ENCODE data around the gene HTR1D. TPM values are rescaled to one million over a fixed set of nuclear protein-coding genes. Genes with fewer than 3 reads are reported as not detected.

Gene HTR1D
- total RNA-seq, 1 donor from 2014 or later: not detected

DNA sequence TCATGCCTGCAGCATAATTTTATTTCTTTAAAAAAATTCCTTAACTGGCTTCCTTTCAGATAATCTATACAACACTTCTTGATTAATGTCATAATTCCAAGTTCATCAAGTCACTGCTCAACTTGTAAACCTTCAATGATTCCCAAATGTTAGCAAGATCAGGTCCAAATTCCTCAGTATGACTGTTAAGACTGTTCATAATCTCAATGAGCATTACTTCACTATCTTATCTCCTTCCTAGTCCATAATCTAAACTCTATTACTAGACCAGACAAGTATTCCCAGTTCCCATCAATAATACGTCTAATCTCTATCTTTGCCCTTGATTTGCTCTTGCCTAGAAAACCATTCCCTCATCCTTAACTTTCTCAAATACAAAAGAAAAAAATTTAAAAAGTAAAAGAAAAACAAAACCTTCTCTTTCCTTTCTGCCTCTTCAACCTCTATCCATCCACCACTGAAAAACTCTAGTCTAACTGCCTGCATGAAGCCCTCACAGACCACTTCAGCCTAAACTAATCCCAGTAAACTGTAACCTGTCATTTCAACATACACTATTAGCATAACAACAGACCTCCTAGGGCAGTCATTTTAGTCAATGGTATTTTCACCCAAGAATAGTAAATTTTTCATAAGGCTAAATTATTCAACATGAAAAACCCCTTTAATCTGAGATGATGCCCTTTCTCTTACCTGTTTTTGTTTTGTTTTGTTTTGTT is 64.2 kb downstream of the HTR1D start:
- H3K27ac Mint-ChIP-seq: no peak overlapping the region
- intact Hi-C loops (cut with micrococcal nuclease): no loop called here
- no peaks in the 10 kb centered on the region for H3K27me3 Mint-ChIP-seq (ENCODE audit: insufficient read depth)
- H3K36me3 Mint-ChIP-seq (ENCODE audit: low read depth): peaks cover 5% of the 10 kb centered on the region
- H3K4me3 Mint-ChIP-seq: no peak overlapping the region
- no peaks in the 10 kb centered on the region for H3K9me3 Mint-ChIP-seq
- peaks cover 24% of the 10 kb centered on the region for H3K4me1 Mint-ChIP-seq (ENCODE audit: low read depth)
- DNase-seq (ENCODE audit: low spot score): no peak

GRCh38 chr1:23150742-23151141 is 66.6 kb downstream of the HTR1D start:
- Mint-ChIP-seq H3K4me3 (no peak overlapping the region), H3K4me1 (ENCODE audit: low read depth) (peaks cover 30% of the 10 kb centered on the region), H3K9me3 (no peaks in the 10 kb centered on the region), H3K27me3 (ENCODE audit: insufficient read depth) (no peaks in the 10 kb centered on the region), H3K36me3 (ENCODE audit: low read depth) (peaks cover 6% of the 10 kb centered on the region), H3K27ac (no peak overlapping the region)
- intact Hi-C loops (cut with micrococcal nuclease): no loop called here
- no peak for DNase-seq (ENCODE audit: low spot score)

DNA sequence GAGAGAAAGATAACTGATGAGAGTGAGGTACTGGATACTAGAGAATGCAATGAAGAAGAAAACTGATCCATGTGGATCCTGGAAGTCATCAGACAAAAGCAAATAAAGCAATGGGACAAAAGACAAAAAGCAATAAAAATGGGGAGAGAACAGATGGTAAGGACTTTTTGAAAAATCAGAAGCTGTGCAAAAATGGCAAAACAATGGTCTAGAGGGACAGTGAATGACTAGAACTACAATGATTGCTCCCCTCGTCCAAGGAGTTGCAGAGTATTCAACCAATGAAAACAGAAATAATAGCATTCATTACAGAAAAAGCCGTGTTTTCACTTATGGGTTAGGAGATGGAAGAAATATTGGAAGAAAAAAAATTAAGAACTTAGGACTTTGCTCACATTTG is 67.2 kb downstream of the HTR1D start:
- H3K9me3 Mint-ChIP-seq: no peaks in the 10 kb centered on the region
- H3K36me3 Mint-ChIP-seq (ENCODE audit: low read depth): peaks cover 6% of the 10 kb centered on the region
- no peak overlapping the region for H3K27ac Mint-ChIP-seq
- H3K27me3 Mint-ChIP-seq (ENCODE audit: insufficient read depth): no peaks in the 10 kb centered on the region
- no peak overlapping the region for H3K4me3 Mint-ChIP-seq
- peaks cover 30% of the 10 kb centered on the region for H3K4me1 Mint-ChIP-seq (ENCODE audit: low read depth)
- no peak for DNase-seq (ENCODE audit: low spot score)
- intact Hi-C loops (cut with micrococcal nuclease): no loop called here

- peaks cover 4% of the 10 kb centered on the region for H3K36me3 Mint-ChIP-seq (ENCODE audit: low read depth)
- peaks cover 30% of the 10 kb centered on the region for H3K4me1 Mint-ChIP-seq (ENCODE audit: low read depth)
- H3K9me3 Mint-ChIP-seq: no peaks in the 10 kb centered on the region
- intact Hi-C loops (cut with micrococcal nuclease): no loop called here
- no peaks in the 10 kb centered on the region for H3K27me3 Mint-ChIP-seq (ENCODE audit: insufficient read depth)
- no peak overlapping the region for H3K4me3 Mint-ChIP-seq
- peak overlapping the region; percentile 20 for H3K27ac Mint-ChIP-seq
- no peak for DNase-seq (ENCODE audit: low spot score)
Measured at GRCh38 chr1:23149114-23149513, 68.2 kb downstream of the HTR1D start.

DNA sequence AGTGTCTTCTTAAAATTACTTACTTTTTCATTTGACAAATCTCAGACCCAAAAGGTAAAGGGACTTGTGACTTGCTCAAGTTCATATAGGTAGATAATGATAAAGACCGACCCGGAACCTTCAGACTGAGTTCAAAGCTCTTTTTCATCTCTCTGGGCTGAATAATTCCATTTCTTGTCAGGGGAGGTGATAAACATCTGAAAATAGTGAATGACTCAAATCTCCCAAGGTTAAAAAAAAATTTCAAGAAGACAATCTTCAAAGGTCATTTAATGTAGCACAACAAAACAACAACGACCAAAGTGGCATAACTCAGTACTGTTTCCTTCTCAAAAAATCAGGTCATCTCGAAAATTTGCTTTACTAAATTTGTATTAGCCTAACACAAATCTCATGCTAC is 69.2 kb downstream of the HTR1D start:
- Mint-ChIP-seq H3K4me1 (ENCODE audit: low read depth) (peaks cover 30% of the 10 kb centered on the region), H3K27ac (peak overlapping the region; percentile 81), H3K36me3 (ENCODE audit: low read depth) (peaks cover 4% of the 10 kb centered on the region), H3K27me3 (ENCODE audit: insufficient read depth) (no peaks in the 10 kb centered on the region), H3K4me3 (peak overlapping the region; percentile 38), H3K9me3 (no peaks in the 10 kb centered on the region)
- no peak for DNase-seq (ENCODE audit: low spot score)
- intact Hi-C loops (cut with micrococcal nuclease): loop anchor here (1.0 kb wide), 3 partner anchors 20 to 45 kb away; partner anchors contain the start of gene LUZP1

Other genes with a start within 250 kb of the HTR1D start
- gene LACTBL1, start 244.6 kb downstream of the HTR1D start, total RNA-seq: not detected in 2 replicates
- not detected in 2 replicates for gene TEX46, start 201.7 kb downstream of the HTR1D start, total RNA-seq
- 79.9 and 80.8 TPM in 2 replicates for gene KDM1A, start 198.0 kb downstream of the HTR1D start, total RNA-seq
- 23.3 and 27.7 TPM in 2 replicates for gene LUZP1, start 48.6 kb downstream of the HTR1D start, total RNA-seq
- 241 and 247 TPM in 2 replicates for gene HNRNPR, start 126.8 kb upstream of the HTR1D start, total RNA-seq
- 4.6 TPM in 2 replicates for gene ZNF436, start 152.3 kb upstream of the HTR1D start, total RNA-seq
- 2.0 and 2.6 TPM in 2 replicates for gene TCEA3, start 207.2 kb upstream of the HTR1D start, total RNA-seq